A549 (cell line): ENCODE results near the gene NECTIN4.

Experiments
- HDAC2 ChIP-seq: fragments of 200-600 bp; sonication (generic); IDR thresholded peaks from 2 replicates; pipeline ENCODE4 v1.6.1; 2016
- MAFK ChIP-seq: fragments of 450-650 bp; IDR thresholded peaks from 2 replicates; pipeline ENCODE4 v1.6.1; 2014; ENCODE audit not compliant: partially characterized antibody
- TF ChIP-seq, protein P1 (sequence below): fragments of >200 bp; sonication (Bioruptor Twin); formaldehyde crosslinking; IDR thresholded peaks from 3 replicates; pipeline ENCODE4 v1.5.1; 2016
- TF ChIP-seq, protein P2 (sequence below): fragments of 250-450 bp; sonication (Bioruptor Pico); IDR thresholded peaks from 2 replicates; pipeline ENCODE4 v1.5.0; 2021; ENCODE audit warnings: mild to moderate bottlenecking, moderate library complexity, borderline replicate concordance

GRCh38 chr1:161117759-161118581 is 28.6 kb upstream of the NECTIN4 start, which contains the start of the genes NIT1 and PFDN2:
- TF ChIP-seq, protein P1, sequence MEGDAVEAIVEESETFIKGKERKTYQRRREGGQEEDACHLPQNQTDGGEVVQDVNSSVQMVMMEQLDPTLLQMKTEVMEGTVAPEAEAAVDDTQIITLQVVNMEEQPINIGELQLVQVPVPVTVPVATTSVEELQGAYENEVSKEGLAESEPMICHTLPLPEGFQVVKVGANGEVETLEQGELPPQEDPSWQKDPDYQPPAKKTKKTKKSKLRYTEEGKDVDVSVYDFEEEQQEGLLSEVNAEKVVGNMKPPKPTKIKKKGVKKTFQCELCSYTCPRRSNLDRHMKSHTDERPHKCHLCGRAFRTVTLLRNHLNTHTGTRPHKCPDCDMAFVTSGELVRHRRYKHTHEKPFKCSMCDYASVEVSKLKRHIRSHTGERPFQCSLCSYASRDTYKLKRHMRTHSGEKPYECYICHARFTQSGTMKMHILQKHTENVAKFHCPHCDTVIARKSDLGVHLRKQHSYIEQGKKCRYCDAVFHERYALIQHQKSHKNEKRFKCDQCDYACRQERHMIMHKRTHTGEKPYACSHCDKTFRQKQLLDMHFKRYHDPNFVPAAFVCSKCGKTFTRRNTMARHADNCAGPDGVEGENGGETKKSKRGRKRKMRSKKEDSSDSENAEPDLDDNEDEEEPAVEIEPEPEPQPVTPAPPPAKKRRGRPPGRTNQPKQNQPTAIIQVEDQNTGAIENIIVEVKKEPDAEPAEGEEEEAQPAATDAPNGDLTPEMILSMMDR: no peak
- TF ChIP-seq HDAC2 (no peak), MAFK (no peak)
- TF ChIP-seq, protein P2, sequence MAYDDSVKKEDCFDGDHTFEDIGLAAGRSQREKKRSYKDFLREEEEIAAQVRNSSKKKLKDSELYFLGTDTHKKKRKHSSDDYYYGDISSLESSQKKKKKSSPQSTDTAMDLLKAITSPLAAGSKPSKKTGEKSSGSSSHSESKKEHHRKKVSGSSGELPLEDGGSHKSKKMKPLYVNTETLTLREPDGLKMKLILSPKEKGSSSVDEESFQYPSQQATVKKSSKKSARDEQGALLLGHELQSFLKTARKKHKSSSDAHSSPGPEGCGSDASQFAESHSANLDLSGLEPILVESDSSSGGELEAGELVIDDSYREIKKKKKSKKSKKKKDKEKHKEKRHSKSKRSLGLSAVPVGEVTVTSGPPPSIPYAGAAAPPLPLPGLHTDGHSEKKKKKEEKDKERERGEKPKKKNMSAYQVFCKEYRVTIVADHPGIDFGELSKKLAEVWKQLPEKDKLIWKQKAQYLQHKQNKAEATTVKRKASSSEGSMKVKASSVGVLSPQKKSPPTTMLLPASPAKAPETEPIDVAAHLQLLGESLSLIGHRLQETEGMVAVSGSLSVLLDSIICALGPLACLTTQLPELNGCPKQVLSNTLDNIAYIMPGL (CRISPR knock-in tag): no peak
